ENCODE results near the gene MDH1.

The MDH1 gene

DNA sequence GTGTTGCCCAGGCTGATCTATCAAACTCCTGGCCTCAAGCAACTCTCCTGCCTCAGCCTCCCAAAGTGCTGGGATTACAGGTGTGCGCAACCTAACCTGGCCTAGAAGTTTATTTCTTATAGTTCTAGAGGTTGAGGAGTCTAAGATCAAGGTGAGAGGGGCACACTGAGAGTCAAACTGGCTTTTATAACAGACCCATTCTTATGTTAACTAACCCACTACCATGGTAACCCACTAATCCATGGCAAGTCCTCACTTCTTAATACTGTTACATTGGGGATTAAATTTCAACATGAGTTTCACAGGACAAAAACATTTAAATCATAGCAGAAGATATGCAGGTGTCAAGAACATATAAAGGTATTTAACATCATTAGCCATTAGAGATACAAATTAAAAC is 50.6 kb downstream of the MDH1 start:
- no peak for DNase-seq

DNA sequence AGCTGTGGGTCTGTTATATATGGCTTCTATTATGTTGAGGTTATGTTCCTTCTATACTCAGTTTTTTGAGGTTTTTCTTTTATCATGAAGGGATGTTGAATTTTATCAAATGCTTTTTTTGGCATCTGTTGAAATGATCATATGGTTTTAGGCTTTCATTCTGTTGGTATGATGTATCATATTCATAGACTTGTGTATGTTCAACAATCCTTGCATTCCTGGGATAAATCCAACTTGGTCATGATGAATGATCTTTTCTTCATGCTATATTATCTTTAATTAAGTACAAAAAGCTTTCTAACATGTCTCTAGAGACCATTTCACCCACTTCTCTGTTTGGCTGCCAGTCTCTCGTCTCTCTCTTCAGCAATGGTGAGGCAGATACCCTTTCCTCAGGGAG is 54.2 kb downstream of the MDH1 start:
- no peak for DNase-seq

DNA sequence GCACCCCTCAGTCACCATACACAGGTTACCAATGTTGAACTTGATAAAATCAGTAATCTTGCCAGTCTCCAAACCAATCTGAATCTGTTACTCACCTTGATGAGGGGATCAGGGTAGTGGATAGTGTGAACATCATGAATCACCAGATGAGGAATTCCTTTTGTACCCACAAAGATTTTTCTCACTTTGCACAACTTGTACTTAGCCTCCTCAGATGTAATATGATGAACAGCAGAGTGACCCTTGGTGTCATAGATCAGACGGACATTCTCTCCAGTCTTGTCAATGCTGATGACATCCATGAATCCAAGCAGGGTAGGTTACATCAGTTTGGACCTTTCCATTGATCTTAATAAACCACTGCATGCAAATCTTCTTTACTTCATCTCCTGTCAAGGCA is 54.7 kb downstream of the MDH1 start:
- no peak for DNase-seq

DNA sequence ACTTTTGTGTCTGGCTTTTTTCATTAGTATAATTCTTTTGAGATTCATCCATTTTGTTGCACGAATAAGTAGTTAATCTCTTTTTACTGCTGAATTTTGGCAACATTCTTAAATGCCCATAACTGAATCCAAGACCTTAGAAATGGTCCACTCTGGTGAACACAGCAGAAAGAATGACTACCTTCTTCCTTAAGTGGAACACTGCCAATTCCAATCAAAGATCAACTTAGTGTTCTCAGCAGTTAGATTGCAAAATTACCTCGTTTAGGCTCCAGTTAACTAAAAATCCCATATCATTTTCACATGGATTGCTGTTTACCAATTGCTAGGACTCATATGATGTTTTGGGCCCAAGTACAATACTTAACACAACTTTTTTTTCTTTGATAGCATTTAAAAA is 59.9 kb downstream of the MDH1 start:
- DNase-seq: no peak

DNA sequence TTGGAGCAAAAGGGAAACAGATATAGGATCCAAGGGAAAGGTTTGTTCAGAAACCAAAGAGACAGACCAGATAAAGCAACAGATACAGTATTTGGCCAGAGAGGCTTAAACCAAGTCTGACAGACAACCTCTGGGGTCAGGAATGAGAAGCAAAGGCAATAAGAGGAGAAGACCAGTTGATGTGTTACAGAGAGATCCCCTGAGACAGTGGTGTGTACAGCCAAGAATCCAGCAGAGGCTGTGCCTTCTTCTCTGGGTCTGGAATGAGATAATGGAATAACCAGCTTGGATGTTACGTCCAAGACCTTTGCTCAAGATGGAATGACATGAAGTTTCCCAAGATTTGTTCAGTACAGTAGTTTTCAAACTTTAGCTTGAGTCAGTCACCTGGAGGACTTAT is 61.1 kb downstream of the MDH1 start:
- no peak for DNase-seq

DNA sequence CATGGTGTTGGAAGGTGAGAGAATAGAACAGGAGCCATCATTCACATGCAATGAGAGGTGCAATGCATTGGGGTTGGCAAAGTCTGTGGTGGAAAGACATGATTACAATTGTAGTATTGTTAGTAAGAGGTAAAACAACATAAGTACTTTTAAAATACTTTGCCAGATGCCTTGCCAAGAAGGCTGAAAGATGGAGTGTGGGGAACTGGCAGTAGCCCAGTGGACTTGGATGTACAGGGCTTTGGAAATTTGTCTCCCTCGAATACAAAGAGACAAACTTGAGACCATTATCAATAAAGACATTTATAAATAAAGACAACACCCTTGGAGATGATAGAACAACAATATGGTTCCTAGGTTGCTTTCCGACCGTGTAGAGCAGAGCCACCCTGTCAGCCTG is 62.0 kb downstream of the MDH1 start:
- DNase-seq: no peak

DNA sequence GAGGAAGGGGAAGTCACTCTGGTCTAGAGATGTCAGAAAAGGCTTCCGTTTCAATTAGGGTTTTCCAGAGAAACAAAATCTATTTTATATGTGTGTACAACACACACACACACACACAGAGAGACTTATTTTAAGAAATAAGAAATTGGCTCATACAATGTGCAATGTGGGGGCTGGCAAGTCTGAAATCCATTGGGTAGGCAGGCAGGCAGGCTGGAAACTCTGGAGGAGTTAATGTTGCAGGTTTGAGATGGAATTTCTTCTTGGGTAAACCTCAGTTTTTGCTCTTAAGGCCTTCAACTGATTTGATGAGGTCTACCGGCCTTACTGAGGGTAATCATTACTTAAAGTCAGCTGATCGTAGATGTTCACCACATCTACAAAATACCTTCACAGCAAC is 62.6 kb downstream of the MDH1 start:
- no peak for DNase-seq

DNA sequence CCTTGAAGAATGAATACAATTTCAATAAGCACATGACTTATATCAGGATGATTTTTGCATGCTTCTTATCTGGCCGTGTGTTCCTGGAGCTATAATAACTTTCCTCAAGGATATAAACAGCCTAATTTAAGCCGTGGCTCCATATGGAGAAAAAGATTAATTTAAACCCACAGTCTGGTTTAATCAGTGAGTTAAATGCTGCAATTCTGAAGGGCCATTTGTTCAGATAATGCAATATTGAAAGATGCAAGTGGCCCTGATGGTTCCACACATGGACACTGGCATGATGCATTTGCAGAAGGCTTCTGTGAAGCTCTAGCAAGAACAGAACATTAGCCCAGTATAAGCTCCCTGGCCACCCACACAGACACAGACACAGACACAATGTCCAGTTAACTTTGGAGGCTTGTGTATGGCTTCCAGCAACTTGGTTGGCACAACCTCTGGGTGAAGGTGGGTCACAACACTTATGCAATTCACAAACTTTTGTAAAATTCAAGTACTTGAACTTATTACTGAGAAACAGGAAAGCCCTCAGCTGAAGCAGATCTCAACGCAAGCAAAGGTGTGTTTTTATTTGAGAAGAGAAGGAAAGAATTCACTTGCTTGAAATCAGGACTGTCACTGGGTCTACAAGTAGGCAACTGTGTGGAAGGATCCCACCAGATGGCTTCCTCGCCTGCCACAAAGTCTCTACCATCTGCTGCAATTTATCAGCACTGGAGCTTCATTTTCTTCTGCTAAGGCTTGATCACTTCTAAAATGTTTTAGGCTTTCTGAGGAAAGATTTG is 63.3 kb downstream of the MDH1 start:
- DNase-seq: no peak

DNA sequence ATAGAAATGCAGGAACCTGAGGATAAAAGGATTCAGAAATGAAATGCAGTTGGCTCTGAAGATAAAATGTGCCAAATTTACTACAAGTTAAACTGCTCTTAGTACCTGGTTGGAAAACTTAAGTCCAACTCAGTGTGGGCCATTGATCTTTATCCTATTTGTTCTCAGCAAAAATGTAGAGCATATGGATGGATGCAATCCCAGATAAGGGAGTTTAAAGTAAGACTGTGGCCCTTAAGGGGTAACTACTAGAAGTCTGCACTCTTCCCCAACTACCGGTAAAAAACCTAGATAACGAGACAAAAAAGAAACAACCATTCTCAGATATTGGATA is 63.9 kb downstream of the MDH1 start:
- DNase-seq: no peak

DNA sequence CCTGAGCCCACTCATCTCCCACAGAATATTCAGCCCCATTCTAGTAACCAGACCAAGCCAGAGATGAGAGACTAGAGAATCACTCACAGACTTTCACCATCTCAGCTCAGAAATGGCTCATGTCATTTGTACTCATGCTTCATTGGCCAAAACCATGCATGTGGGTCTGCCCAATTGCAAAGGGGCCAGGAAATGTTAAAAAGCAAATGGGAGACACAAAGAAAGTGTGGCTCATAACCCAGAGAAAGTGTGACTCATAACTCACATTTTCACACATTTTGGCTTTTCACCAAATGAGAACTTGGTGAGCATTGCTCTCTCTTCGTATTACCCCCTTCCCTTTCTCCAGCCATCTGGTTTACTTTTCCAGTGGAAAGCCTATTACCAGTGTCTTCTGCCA is 66.2 kb downstream of the MDH1 start:
- DNase-seq: no peak

Data from activated CD4-positive, CD25-positive, alpha-beta regulatory T cell treated with anti-CD3 and anti-CD28 coated beads, Interleukin-2, amount 50 U/mL, for 72 hours (primary cell).